Astrocyte (in vitro differentiated cells and primary cell): ENCODE measurements around the gene UBTF.

Experiments
- CTCF ChIP-seq: IDR thresholded peaks from 2 replicates; pipeline ENCODE4 v1.5.1; 2011; ENCODE audit warnings: low read depth, mild to moderate bottlenecking, inconsistent platforms, low read length, moderate library complexity; ENCODE audit not compliant: insufficient read depth
- EZH2 ChIP-seq: IDR thresholded peaks from 2 replicates; pipeline ENCODE4 v1.6.1; 2012; ENCODE audit warnings: mild to moderate bottlenecking, low read length, inconsistent platforms; ENCODE audit not compliant: insufficient read depth

DNA sequence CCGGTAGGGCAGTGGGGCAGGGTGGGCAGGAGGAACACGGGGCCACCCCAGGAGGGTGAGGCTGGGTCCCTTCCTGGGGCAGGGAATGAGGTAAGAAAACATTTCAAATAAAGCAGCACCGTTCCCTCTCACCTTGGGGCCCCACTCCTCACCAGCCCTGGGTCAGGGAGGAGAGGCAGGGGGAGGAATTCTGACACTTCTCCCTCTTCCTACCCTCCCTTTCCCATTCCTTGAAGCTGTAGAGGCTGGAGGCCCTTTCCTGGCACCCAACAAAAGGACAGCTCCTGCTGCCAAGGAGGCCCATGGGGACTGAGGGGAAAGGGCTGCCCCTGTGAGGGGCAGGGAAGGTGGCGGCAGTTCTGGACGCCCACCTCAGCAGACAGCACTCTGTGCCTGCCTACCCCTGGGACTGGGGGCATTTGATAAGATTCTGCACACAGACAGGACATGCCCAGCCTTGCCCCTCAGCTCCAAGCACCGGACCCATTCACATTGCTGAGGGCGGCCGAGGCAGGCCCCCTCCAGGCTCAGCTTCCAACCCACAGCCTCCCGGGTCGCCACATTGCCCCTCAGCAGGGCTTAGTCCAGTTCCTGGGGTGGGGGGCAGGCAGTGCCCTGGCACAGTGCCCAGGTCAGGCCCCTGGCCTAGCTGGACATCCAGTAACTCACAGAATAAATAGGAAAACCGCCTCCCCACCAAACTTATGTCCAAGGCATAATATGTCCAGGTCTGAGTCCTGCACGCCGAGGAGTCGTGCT lies 26.0 kb downstream of the UBTF start:
- no peak for TF ChIP-seq CTCF
- TF ChIP-seq EZH2: no peak
